ENCODE results near the gene CNNM3.

CNNM3 gene

GRCh38 chr2:96837575-96837974 lies 21.5 kb downstream of the CNNM3 start:
- H3K36me3 ChIP-seq (ENCODE audit: control insufficient read depth in 1 of 2, insufficient read depth in 2 of 2, low read length in 2 of 2): peaks cover 2 to 11% of the 10 kb centered on the region in 2 donors
- no peaks in the 10 kb centered on the region for H3K9me3 ChIP-seq (ENCODE audit: control insufficient read depth in 1 of 2, low read length in 2 of 2)
- peaks cover 0 to 14% of the 10 kb centered on the region in 2 donors for H3K4me1 ChIP-seq (ENCODE audit: control insufficient read depth in 1 of 2, insufficient read depth in 2 of 2, low read length in 2 of 2)
- H3K27me3 ChIP-seq (ENCODE audit: low read depth, low read length): no peaks in the 10 kb centered on the region
- no peak overlapping the region for H3K4me3 ChIP-seq (ENCODE audit: low read depth in 1 of 2, low read length in 2 of 2)
- no peak overlapping the region for H3K27ac ChIP-seq (ENCODE audit: low read length)

GRCh38 chr2:96838345-96839292 lies 22.6 kb downstream of the CNNM3 start:
- Histone ChIP-seq H3K36me3 (ENCODE audit: control insufficient read depth in 1 of 2, insufficient read depth in 2 of 2, low read length in 2 of 2) (peaks cover 0 to 7% of the 10 kb centered on the region in 2 donors), H3K27me3 (ENCODE audit: low read depth, low read length) (no peaks in the 10 kb centered on the region), H3K4me3 (ENCODE audit: low read depth in 1 of 2, low read length in 2 of 2) (no peak overlapping the region), H3K4me1 (ENCODE audit: control insufficient read depth in 1 of 2, insufficient read depth in 2 of 2, low read length in 2 of 2) (peaks cover 0 to 7% of the 10 kb centered on the region in 2 donors), H3K9me3 (ENCODE audit: control insufficient read depth in 1 of 2, low read length in 2 of 2) (no peaks in the 10 kb centered on the region), H3K27ac (ENCODE audit: low read length) (no peak overlapping the region)

- peak overlapping the region in 1 of 2 donors; percentile 14 for H3K4me3 ChIP-seq (ENCODE audit: low read depth in 1 of 2, low read length in 2 of 2)
- no peaks in the 10 kb centered on the region for H3K9me3 ChIP-seq (ENCODE audit: control insufficient read depth in 1 of 2, low read length in 2 of 2)
- peaks cover 0 to 7% of the 10 kb centered on the region in 2 donors for H3K4me1 ChIP-seq (ENCODE audit: control insufficient read depth in 1 of 2, insufficient read depth in 2 of 2, low read length in 2 of 2)
- no peaks in the 10 kb centered on the region for H3K27me3 ChIP-seq (ENCODE audit: low read depth, low read length)
- peaks cover 0 to 7% of the 10 kb centered on the region in 2 donors for H3K36me3 ChIP-seq (ENCODE audit: control insufficient read depth in 1 of 2, insufficient read depth in 2 of 2, low read length in 2 of 2)
- no peak overlapping the region for H3K27ac ChIP-seq (ENCODE audit: low read length)
These were observed 23.3 kb downstream of the CNNM3 start for GRCh38 chr2:96839293-96839874.

GRCh38 chr2:96839875-96840850 lies 24.1 kb downstream of the CNNM3 start:
- Histone ChIP-seq H3K27me3 (ENCODE audit: low read depth, low read length) (no peaks in the 10 kb centered on the region), H3K27ac (ENCODE audit: low read length) (no peak overlapping the region), H3K9me3 (ENCODE audit: control insufficient read depth in 1 of 2, low read length in 2 of 2) (no peaks in the 10 kb centered on the region), H3K4me3 (ENCODE audit: low read depth in 1 of 2, low read length in 2 of 2) (no peak overlapping the region), H3K36me3 (ENCODE audit: control insufficient read depth in 1 of 2, insufficient read depth in 2 of 2, low read length in 2 of 2) (no peaks in the 10 kb centered on the region), H3K4me1 (ENCODE audit: control insufficient read depth in 1 of 2, insufficient read depth in 2 of 2, low read length in 2 of 2) (peaks cover 0 to 7% of the 10 kb centered on the region in 2 donors)

- peaks cover 3 to 10% of the 10 kb centered on the region in 2 donors for H3K36me3 ChIP-seq (ENCODE audit: control insufficient read depth in 1 of 2, insufficient read depth in 2 of 2, low read length in 2 of 2)
- no peak overlapping the region for H3K27ac ChIP-seq (ENCODE audit: low read length)
- H3K4me1 ChIP-seq (ENCODE audit: control insufficient read depth in 1 of 2, insufficient read depth in 2 of 2, low read length in 2 of 2): peaks cover 0 to 7% of the 10 kb centered on the region in 2 donors
- no peaks in the 10 kb centered on the region for H3K27me3 ChIP-seq (ENCODE audit: low read depth, low read length)
- H3K9me3 ChIP-seq (ENCODE audit: control insufficient read depth in 1 of 2, low read length in 2 of 2): no peaks in the 10 kb centered on the region
- H3K4me3 ChIP-seq (ENCODE audit: low read depth in 1 of 2, low read length in 2 of 2): no peak overlapping the region
These were observed 25.8 kb downstream of the CNNM3 start for GRCh38 chr2:96841701-96842495.

GRCh38 chr2:96842600-96842999 lies 26.5 kb downstream of the CNNM3 start:
- Histone ChIP-seq H3K4me1 (ENCODE audit: control insufficient read depth in 1 of 2, insufficient read depth in 2 of 2, low read length in 2 of 2) (peaks cover 0 to 7% of the 10 kb centered on the region in 2 donors), H3K27ac (ENCODE audit: low read length) (no peak overlapping the region), H3K36me3 (ENCODE audit: control insufficient read depth in 1 of 2, insufficient read depth in 2 of 2, low read length in 2 of 2) (peaks cover 6 to 15% of the 10 kb centered on the region in 2 donors), H3K4me3 (ENCODE audit: low read depth in 1 of 2, low read length in 2 of 2) (no peak overlapping the region), H3K9me3 (ENCODE audit: control insufficient read depth in 1 of 2, low read length in 2 of 2) (no peaks in the 10 kb centered on the region), H3K27me3 (ENCODE audit: low read depth, low read length) (no peaks in the 10 kb centered on the region)

GRCh38 chr2:96843538-96844268 lies 27.6 kb downstream of the CNNM3 start, which contains the start of gene ANKRD23:
ANKRD23 (minus strand) TSS chr2:96844021; CDS start chr2:96843992, 29 bp downstream.
- no peaks in the 10 kb centered on the region for H3K27me3 ChIP-seq (ENCODE audit: low read depth, low read length)
- peaks cover 0 to 7% of the 10 kb centered on the region in 2 donors for H3K4me1 ChIP-seq (ENCODE audit: control insufficient read depth in 1 of 2, insufficient read depth in 2 of 2, low read length in 2 of 2)
- H3K36me3 ChIP-seq (ENCODE audit: control insufficient read depth in 1 of 2, insufficient read depth in 2 of 2, low read length in 2 of 2): peaks cover 13 to 26% of the 10 kb centered on the region in 2 donors
- H3K27ac ChIP-seq (ENCODE audit: low read length): no peak within 1 kb of the TSS
- no peaks in the 10 kb centered on the region for H3K9me3 ChIP-seq (ENCODE audit: control insufficient read depth in 1 of 2, low read length in 2 of 2)
- no peak within 1 kb of the TSS for H3K4me3 ChIP-seq (ENCODE audit: low read depth in 1 of 2, low read length in 2 of 2)

- H3K27me3 ChIP-seq (ENCODE audit: low read depth, low read length): no peaks in the 10 kb centered on the region
- peaks cover 13 to 28% of the 10 kb centered on the region in 2 donors for H3K36me3 ChIP-seq (ENCODE audit: control insufficient read depth in 1 of 2, insufficient read depth in 2 of 2, low read length in 2 of 2)
- no peak overlapping the region for H3K27ac ChIP-seq (ENCODE audit: low read length)
- H3K4me1 ChIP-seq (ENCODE audit: control insufficient read depth in 1 of 2, insufficient read depth in 2 of 2, low read length in 2 of 2): peaks cover 0 to 5% of the 10 kb centered on the region in 2 donors
- H3K4me3 ChIP-seq (ENCODE audit: low read depth in 1 of 2, low read length in 2 of 2): no peak overlapping the region
- no peaks in the 10 kb centered on the region for H3K9me3 ChIP-seq (ENCODE audit: control insufficient read depth in 1 of 2, low read length in 2 of 2)
These were observed 28.3 kb downstream of the CNNM3 start for GRCh38 chr2:96844405-96844808.

GRCh38 chr2:96846825-96847224 lies 30.8 kb downstream of the CNNM3 start:
- Histone ChIP-seq H3K27me3 (ENCODE audit: low read depth, low read length) (no peaks in the 10 kb centered on the region), H3K27ac (ENCODE audit: low read length) (no peak overlapping the region), H3K4me3 (ENCODE audit: low read depth in 1 of 2, low read length in 2 of 2) (no peak overlapping the region), H3K9me3 (ENCODE audit: control insufficient read depth in 1 of 2, low read length in 2 of 2) (no peaks in the 10 kb centered on the region), H3K4me1 (ENCODE audit: control insufficient read depth in 1 of 2, insufficient read depth in 2 of 2, low read length in 2 of 2) (no peaks in the 10 kb centered on the region), H3K36me3 (ENCODE audit: control insufficient read depth in 1 of 2, insufficient read depth in 2 of 2, low read length in 2 of 2) (peaks cover 17 to 48% of the 10 kb centered on the region in 2 donors)

GRCh38 chr2:96847586-96847985 lies 31.5 kb downstream of the CNNM3 start:
- Histone ChIP-seq H3K36me3 (ENCODE audit: control insufficient read depth in 1 of 2, insufficient read depth in 2 of 2, low read length in 2 of 2) (peaks cover 17 to 53% of the 10 kb centered on the region in 2 donors), H3K27ac (ENCODE audit: low read length) (no peak overlapping the region), H3K9me3 (ENCODE audit: control insufficient read depth in 1 of 2, low read length in 2 of 2) (no peaks in the 10 kb centered on the region), H3K4me1 (ENCODE audit: control insufficient read depth in 1 of 2, insufficient read depth in 2 of 2, low read length in 2 of 2) (no peaks in the 10 kb centered on the region), H3K4me3 (ENCODE audit: low read depth in 1 of 2, low read length in 2 of 2) (no peak overlapping the region), H3K27me3 (ENCODE audit: low read depth, low read length) (no peaks in the 10 kb centered on the region)

All from muscle layer of duodenum (tissue), 2 donors.